Stimulated activated CD8-positive, alpha-beta memory T cell treated with anti-CD3 and anti-CD28 coated beads, Interleukin-12 subunit alpha, Interleukin-12 subunit beta, amount 100 ng/mL, for 24 hours (primary cell): Measurements from ENCODE around the gene DSTN.
"Not testable (repeated sequence)": the region's sequence is repeated elsewhere in the genome, so short reads cannot be mapped to it uniquely, and the experiment has no call there.

ENCODE experiments used
- DNase-seq: peaks from one replicate; pipeline ENCODE4 v3.0.0-alpha.2; 2020; ENCODE audit errors: extremely low read depth

The DSTN gene

GRCh38 chr20:17651129-17651759 lies 81.4 kb downstream of the DSTN start:
- DNase-seq: no peak

DNA sequence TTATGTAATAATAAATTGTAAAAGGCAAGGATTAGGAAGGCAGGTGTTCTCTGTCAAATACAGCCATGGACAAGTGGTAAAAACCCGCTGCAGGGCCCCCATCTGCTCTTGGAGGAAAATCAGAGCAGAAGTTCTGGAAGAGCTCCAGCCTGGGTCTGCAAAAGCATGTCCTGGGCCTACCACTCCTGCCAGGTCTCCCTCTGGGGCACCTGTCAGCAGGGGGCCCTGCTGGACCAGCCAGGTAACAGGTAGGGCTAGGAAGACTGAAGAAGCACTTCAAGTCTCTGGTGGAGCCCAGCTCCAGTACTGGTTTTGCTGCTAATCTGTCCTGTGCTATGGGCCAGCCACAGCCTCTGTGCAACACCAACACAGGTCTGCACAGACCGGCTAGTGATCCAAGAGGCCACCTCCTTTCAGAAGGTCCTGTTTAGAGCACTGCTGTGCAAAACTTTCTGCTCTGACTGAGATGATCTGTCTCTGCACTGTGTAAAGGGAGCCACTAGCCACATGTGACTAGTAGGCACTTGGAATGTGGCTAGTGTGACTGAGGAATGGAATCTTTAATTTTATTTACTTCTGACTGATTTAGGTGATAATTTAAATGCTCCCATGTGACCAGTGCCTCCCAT lies 82.0 kb downstream of the DSTN start:
- DNase-seq: no peak

DNA sequence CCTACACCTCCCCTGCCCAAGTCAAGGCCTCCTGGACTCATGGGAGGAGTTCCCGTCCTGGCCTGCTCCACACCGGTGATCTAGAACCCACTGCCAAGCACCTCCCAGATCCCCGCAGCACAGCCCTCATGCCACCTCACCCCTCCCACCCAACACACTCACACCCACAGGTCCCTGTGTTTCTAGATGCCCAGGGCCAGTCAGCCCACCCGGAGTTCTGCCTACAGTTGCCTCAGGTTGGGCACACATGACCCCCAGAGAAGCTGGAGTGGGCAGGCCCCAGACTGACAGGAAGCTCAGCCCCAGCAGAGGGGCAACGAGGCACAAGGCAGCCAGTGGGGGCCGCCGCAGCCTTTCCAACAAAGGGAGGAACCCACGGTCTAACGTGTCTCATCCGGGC lies 82.5 kb downstream of the DSTN start:
- DNase-seq: no peak

GRCh38 chr20:17653835-17654648 lies 84.2 kb downstream of the DSTN start:
- DNase-seq: no peak

DNA sequence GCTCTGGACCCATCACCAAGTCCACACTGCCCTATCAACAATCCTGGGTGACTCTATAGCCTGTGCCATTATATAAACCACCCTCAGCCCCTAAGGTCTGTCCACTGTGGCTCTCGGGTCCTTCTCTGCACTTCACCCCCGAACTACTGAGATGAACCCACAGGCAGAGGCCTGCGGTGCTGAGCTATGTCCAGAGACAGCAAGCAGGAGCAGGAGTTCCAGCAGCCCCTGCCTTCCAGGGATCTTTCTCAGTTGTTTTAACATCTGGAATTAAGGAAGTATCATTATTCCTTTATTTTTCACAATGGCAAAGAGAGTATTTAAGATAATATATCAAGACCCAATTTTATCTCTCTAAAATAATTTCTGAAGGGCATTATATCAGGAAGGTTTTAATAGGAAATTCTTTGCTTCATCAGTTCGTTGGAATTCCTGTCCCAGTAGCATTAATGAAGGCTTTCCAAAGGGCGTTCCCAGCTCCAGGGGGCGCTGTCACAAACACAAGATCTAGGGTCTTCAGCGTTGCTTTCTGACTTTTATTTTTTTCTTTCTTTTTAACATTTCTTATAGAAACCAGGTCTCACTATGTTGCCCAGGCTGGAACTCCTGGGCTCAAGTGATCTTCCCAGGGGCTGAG lies 84.9 kb downstream of the DSTN start:
- DNase-seq: no peak

DNA sequence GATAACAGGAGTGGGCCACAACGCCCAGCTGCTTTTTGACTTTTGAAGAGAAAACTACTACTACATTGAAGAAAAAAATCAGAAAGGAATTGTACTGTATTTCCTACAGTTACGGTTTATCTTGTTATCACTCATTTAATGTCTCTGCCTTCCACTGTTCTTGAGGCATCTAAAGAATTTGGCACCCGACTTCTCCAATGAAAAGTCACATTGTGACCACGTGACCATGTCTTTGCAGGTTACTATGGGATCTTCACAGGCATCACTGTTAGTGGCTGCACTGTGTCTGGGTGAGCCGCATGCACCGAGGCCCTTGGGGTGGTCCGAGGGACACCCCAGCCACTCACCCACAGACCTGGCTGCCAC lies 85.4 kb downstream of the DSTN start:
- DNase-seq: no peak

DNA sequence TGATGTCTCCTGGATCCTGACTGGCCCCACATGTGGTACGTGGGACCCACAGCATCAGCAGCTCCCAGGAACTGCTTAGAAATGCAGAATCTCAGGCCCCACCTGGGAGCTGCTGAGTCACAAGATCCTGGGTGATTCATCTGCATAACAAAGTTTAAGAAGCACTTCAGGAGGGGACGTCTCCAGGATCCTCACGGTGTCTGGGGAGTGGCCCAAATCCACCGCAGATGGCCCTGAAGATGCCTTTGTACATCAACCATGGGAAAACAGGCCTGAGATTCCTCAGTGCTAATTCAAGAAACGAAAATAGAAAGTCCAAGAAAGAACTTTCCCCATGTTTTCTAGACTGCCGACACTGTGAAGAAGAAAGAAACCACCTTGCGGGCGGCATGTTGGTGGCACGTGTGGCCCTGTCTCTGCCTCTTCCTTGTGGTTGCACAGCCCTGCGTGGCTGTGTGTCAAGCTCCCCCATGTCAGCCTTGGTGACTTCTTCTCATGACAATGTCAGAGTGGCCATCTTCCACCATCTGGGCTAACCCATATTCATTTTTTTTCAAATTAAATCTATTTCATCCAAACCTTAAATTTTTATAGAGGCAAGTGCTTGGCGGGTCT lies 86.1 kb downstream of the DSTN start:
- DNase-seq: no peak

DNA sequence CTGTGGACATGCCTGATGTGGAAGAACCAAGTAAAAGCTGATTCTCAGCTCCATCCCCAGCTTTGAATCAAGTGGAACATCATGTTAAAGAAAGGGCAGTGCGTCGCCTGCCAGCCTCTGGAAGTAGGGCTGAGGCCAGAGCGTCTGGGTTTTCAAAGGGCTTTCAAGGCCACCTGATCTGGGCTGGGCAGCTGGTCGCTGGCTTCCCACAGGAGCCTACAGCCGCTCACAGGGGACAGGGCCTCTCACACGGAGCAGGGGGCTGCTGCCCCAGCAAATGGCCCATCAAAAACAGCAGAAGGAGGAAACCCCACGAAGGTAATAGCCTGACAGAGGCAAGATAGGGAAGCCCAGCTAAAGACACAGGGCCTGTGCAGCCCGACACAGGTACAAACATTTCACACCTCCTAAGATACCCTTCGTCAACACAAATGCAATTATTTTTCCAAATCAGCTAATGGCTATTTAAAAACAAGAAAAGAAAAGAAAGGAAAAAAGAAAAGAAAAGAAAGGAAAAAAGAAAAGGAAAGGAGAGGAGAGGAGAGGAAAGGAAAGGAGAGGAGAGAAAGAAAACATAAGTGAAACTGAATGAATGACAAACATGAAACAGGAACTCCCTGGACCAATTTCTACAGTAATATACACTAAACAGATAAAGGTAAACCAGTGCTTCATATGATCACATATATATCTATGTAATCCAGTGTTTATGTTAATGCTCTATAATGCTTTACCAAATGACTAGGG lies 87.4 kb downstream of the DSTN start:
- no peak for DNase-seq

DNA sequence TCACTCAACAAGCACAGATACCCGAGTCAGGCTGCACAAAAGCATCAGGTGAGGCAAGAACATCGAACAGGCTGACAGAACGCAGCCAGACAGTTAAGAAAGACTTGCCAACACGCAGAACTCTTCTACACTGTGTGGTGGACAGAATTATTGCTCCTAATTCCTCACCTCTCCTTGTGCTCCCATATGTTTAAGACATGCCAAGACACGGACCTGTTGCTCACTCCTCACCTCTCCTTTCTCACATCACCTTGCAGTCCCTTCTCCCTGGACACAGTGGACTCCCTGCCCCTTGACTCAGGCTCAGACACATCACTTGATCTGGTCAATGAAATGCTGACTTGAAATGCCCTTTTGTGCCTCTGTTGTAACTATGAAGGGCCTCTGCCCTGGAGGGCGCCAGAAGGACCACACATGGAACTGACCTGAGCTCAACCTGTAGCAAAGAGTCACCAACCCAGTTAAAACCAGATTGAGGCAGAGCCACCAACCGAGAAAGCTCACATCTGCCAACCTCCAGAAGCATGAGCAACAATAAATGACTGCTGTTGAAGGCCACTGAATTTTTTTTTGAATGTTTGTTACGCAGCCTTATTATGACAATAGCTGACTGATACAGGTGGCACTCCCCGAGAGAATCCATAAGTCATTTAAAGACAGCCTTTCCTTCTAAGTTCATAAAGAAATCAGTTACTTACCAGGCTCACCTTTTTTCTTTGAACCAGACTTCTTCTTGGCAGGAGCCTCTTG lies 88.2 kb downstream of the DSTN start:
- no peak for DNase-seq

DNA sequence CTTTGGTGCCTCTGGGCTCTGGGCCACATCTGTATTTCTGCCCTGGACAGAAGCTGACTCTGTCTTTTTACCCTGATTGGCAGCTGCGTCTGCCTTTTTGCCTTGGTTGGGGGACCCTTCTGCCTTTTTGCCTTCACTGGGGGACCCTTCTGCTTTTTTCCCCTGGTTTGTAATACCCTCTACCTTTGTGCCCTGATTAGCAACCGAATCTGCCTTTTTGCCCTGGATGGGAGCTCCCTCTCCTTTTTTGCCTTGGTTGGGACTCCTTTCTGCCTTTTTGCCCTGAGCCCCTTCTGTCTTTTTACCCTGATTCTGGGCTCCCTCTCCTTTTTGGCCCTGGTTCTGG lies 88.7 kb downstream of the DSTN start:
- no peak for DNase-seq

- DNase-seq: not testable (repeated sequence)
Observed at GRCh38 chr20:17659344-17659743, 89.5 kb downstream of the DSTN start.
